BLaER1 treated with 17β-estradiol and CSF1 and Interleukin-3, amounts not matched to agents 10 nM and 100 nM (cell line): ENCODE measurements around the gene GNA12.
"Not testable (repeated sequence)": the region's sequence is repeated elsewhere in the genome, so short reads cannot be mapped to it uniquely, and the experiment has no call there.

Experiments
- H3K27ac ChIP-seq, 11 experiments: shearing (Covaris generic); formaldehyde crosslinking; 2 replicates each; pipeline ENCODE4 v1.8.1; 2022
- H3K27me3 ChIP-seq, 11 experiments: shearing (Covaris generic); formaldehyde crosslinking; 2 replicates each; pipeline ENCODE4 v1.8.1; 2022
- H3K36me3 ChIP-seq, 11 experiments: shearing (Covaris generic); formaldehyde crosslinking; 2 replicates each; pipeline ENCODE4 v1.8.1; 2022
- H3K4me1 ChIP-seq, 10 experiments: shearing (Covaris generic); formaldehyde crosslinking; 2 replicates each; pipeline ENCODE4 v1.8.1; 2022
- H3K4me2 ChIP-seq, 11 experiments: shearing (Covaris generic); formaldehyde crosslinking; 2 replicates each; pipeline ENCODE4 v1.8.1; 2022
- H3K4me3 ChIP-seq, 10 experiments: shearing (Covaris generic); formaldehyde crosslinking; 2 replicates each; pipeline ENCODE4 v1.8.1; 2022
- H3K9ac ChIP-seq, 11 experiments: shearing (Covaris generic); formaldehyde crosslinking; 2 replicates each; pipeline ENCODE4 v1.8.1; 2022
- H3K9me3 ChIP-seq, 11 experiments: shearing (Covaris generic); formaldehyde crosslinking; replicated peaks in 1 of 11; 2 replicates each; pipeline ENCODE4 v1.8.1; 2022
- H4K20me1 ChIP-seq, 11 experiments: shearing (Covaris generic); formaldehyde crosslinking; 2 replicates each; pipeline ENCODE4 v1.8.1; 2022
- Cebpa-rat ChIP-seq, 11 experiments: shearing (Covaris generic); IDR thresholded peaks; 2 replicates each; pipeline ENCODE4 v1.8.1; 2022

GNA12 gene

DNA sequence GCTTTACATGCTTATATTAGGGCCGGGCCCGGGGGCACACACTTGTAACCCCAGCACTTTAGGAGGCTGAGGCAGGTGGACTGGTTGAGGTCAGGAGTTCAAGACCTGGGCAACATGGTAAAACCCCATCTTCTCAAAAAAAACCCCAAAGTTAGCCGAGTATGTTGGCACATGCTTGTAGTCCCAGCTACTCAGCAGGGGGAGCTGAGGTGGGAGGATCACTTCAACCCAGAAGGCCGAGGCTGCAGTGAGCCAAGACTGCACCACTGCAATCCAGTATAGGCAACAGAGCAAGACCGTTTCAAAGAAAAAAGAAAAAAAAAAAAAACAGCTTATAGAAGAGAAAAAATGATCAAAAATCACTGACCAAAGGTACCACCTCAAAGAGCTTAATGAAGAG is 93.0 kb downstream of the GNA12 start:
- no peaks in the 10 kb centered on the region for H3K27me3 ChIP-seq
- H3K4me2 ChIP-seq, result peak overlapping the region in 3 of 11 experiments; percentile 1 to 13 (median 6); a peak in 2 of 22 replicates
- H3K4me1 ChIP-seq, result peaks cover 0 to 13% (median 0%) of the 10 kb centered on the region in 10 experiments; a peak in 5 of 20 replicates
- H3K4me3 ChIP-seq, result no peak overlapping the region
- peaks cover 9 to 52% (median 38%) of the 10 kb centered on the region in 11 experiments; a peak in 20 of 22 replicates for H3K36me3 ChIP-seq
- TF ChIP-seq Cebpa-rat (IDR thresholded peaks at IDR 0.05), result no peak
- 0 out of 22 replicates have a peak overlapping the region, but pooled peaks of 1 of the 11 experiments have one; percentile 9 for H3K27ac ChIP-seq
- peaks cover 12 to 63% (median 40%) of the 10 kb centered on the region in 11 experiments; a peak in 21 of 22 replicates for H3K9me3 ChIP-seq
- no peaks in the 10 kb centered on the region; a peak in 3 of 22 replicates for H4K20me1 ChIP-seq
- H3K9ac ChIP-seq, result no peak overlapping the region

DNA sequence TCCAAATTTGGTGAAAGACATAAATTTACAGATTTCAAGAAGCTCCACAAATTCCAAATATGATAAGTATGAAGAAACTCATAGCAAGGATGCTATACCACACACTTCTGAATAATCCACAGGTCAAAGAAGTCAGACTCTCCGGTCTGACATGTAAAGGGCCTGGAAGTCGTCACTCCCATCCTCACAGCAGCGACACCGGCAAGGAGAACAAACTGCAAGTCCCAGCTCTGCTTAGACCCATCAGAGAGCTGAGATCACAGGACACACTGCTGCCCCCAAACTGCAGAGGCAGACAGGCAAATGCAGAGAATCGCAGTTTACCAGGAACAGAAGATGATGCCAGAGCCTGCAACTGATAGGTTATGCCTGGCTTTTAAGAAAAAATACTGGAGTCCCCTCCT is 94.1 kb downstream of the GNA12 start:
- Histone ChIP-seq H3K27me3 (no peaks in the 10 kb centered on the region), H3K4me1 (peaks cover 0 to 13% (median 0%) of the 10 kb centered on the region in 10 experiments; a peak in 5 of 20 replicates), H3K4me3 (peak overlapping the region in 1 of 10 experiments; percentile 15; a peak in 1 of 20 replicates), H3K9me3 (peaks cover 2 to 62% (median 39%) of the 10 kb centered on the region in 11 experiments; a peak in 21 of 22 replicates), H3K9ac (no peak overlapping the region), H4K20me1 (no peaks in the 10 kb centered on the region; a peak in 3 of 22 replicates), H3K27ac (no peak overlapping the region), H3K4me2 (no peak overlapping the region), H3K36me3 (peaks cover 3 to 41% (median 28%) of the 10 kb centered on the region in 11 experiments; a peak in 20 of 22 replicates)
- no peak for TF ChIP-seq Cebpa-rat (IDR thresholded peaks at IDR 0.05)

GRCh38 chr7:2748684-2749083 is 95.4 kb downstream of the GNA12 start:
- not testable (repeated sequence) for H3K27me3 ChIP-seq, H3K4me3 ChIP-seq, H3K4me2 ChIP-seq, H3K9ac ChIP-seq, H3K27ac ChIP-seq, H4K20me1 ChIP-seq
- Histone ChIP-seq H3K9me3 (peaks cover 13 to 63% (median 50%) of the 10 kb centered on the region in 11 experiments), H3K36me3 (peaks cover 2 to 38% (median 25%) of the 10 kb centered on the region in 11 experiments; a peak in 19 of 22 replicates), H3K4me1 (peaks cover 0 to 13% (median 0%) of the 10 kb centered on the region in 10 experiments; a peak in 5 of 20 replicates)

GRCh38 chr7:2743523-2744185 is 100.5 kb downstream of the GNA12 start:
- peak overlapping the region in 1 of 10 experiments; percentile 4; a peak in 3 of 20 replicates for H3K4me3 ChIP-seq
- not testable (repeated sequence) for H4K20me1 ChIP-seq, H3K4me2 ChIP-seq, H3K27me3 ChIP-seq, H3K27ac ChIP-seq, H3K9ac ChIP-seq
- peaks cover 18 to 38% (median 30%) of the 10 kb centered on the region in 10 experiments for H3K4me1 ChIP-seq
- peaks cover 22 to 83% (median 51%) of the 10 kb centered on the region in 11 experiments for H3K9me3 ChIP-seq
- peaks cover 8 to 63% (median 31%) of the 10 kb centered on the region in 11 experiments; a peak in 21 of 22 replicates for H3K36me3 ChIP-seq

- no peak for TF ChIP-seq Cebpa-rat (IDR thresholded peaks at IDR 0.05)
- H3K9me3 ChIP-seq, result peaks cover 12 to 50% (median 21%) of the 10 kb centered on the region in 11 experiments
- H3K27me3 ChIP-seq, result peaks cover 0 to 13% (median 0%) of the 10 kb centered on the region in 11 experiments; a peak in 2 of 22 replicates
- peak overlapping the region in 2 of 10 experiments; percentile 8 to 39; a peak in 2 of 20 replicates for H3K4me3 ChIP-seq
- peaks cover 0 to 31% (median 0%) of the 10 kb centered on the region in 11 experiments; a peak in 7 of 22 replicates for H4K20me1 ChIP-seq
- peak overlapping the region in 9 of 11 experiments; percentile 2 to 90 (median 87); a peak in 14 of 22 replicates for H3K9ac ChIP-seq
- peaks cover 64 to 85% (median 77%) of the 10 kb centered on the region in 10 experiments for H3K4me1 ChIP-seq
- peaks cover 8 to 53% (median 30%) of the 10 kb centered on the region in 11 experiments; a peak in 21 of 22 replicates for H3K36me3 ChIP-seq
- H3K27ac ChIP-seq, result peak overlapping the region in 8 of 11 experiments; percentile 52 to 98 (median 95); a peak in 17 of 22 replicates
- H3K4me2 ChIP-seq, result peak overlapping the region; percentile 83 to 98 (median 94)
Measured at GRCh38 chr7:2738766-2739549, 105.2 kb downstream of the GNA12 start.

DNA sequence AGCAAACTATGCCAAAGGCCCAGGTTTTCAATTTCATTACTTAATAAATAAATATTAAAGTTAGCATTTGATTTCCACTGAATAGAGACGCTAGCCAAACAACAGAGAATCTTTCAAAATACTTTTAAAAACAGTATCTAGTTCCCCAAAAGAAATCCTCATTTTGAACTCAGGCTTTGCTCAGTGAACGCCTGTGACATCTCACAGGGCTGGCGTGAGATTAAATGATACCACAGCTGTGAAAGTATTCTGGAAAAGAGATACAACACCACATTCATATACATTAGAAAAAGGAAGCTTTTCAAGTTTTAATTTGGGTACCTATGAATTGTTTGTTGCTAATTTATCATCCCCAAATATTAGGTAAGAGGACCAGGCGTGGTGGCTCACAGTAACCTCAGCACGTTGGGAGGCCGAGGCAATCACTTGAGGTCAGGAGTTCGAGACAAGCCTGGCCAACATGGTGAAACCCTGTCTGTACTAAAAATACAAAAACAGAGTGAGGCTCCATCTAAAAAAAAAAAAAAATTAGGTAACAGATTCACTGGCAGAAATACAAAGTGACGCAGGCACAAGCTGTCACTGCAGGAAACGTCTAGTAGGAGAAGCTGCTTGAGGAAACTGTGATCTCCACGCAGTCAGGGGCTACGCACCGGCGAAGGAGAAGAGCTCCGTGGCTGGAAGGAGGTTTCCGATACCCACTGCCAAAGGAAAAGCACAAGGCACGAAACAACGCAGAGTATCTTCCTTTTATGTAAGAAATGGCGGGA is 106.2 kb downstream of the GNA12 start:
- peaks cover 2 to 43% (median 20%) of the 10 kb centered on the region in 11 experiments; a peak in 20 of 22 replicates for H3K36me3 ChIP-seq
- peak overlapping the region in 1 of 10 experiments; percentile 39; a peak in 3 of 20 replicates for H3K4me3 ChIP-seq
- peak overlapping the region; percentile 83 to 98 (median 94) for H3K4me2 ChIP-seq
- peaks cover 0 to 13% (median 0%) of the 10 kb centered on the region in 11 experiments; a peak in 2 of 22 replicates for H3K27me3 ChIP-seq
- H4K20me1 ChIP-seq, result peaks cover 0 to 31% (median 0%) of the 10 kb centered on the region in 11 experiments; a peak in 7 of 22 replicates
- peak overlapping the region in 9 of 11 experiments; percentile 21 to 98 (median 94); a peak in 18 of 22 replicates for H3K27ac ChIP-seq
- peaks cover 74 to 95% (median 87%) of the 10 kb centered on the region in 10 experiments for H3K4me1 ChIP-seq
- H3K9ac ChIP-seq, result peak overlapping the region in 9 of 11 experiments; percentile 42 to 90 (median 87); a peak in 18 of 22 replicates
- H3K9me3 ChIP-seq, result peaks cover 8 to 40% (median 18%) of the 10 kb centered on the region in 11 experiments
- peak in 1 of 11 experiments; percentile 65; a peak in 1 of 22 replicates for TF ChIP-seq Cebpa-rat (IDR thresholded peaks at IDR 0.05)

GRCh38 chr7:2737005-2737743 is 106.9 kb downstream of the GNA12 start:
- peaks cover 0 to 39% (median 12%) of the 10 kb centered on the region in 11 experiments; a peak in 17 of 22 replicates for H3K36me3 ChIP-seq

More at GRCh38 chr7:2737005-2737743, 106.9 kb downstream of the GNA12 start:
- peaks cover 0 to 31% (median 0%) of the 10 kb centered on the region in 11 experiments; a peak in 7 of 22 replicates for H4K20me1 ChIP-seq
- peak overlapping the region in 9 of 11 experiments; percentile 28 to 90 (median 87); a peak in 17 of 22 replicates for H3K9ac ChIP-seq
- peaks cover under 1 to 33% (median 14%) of the 10 kb centered on the region in 11 experiments; a peak in 21 of 22 replicates for H3K9me3 ChIP-seq
- peak overlapping the region in 8 of 11 experiments; percentile 52 to 98 (median 95); a peak in 16 of 22 replicates for H3K27ac ChIP-seq
- H3K4me1 ChIP-seq, result peaks cover 80 to 100% (median 95%) of the 10 kb centered on the region in 10 experiments
- H3K4me2 ChIP-seq, result peak overlapping the region; percentile 83 to 98 (median 94)
- peaks cover 0 to 13% (median 0%) of the 10 kb centered on the region in 11 experiments; a peak in 2 of 22 replicates for H3K27me3 ChIP-seq
- peak overlapping the region in 3 of 10 experiments; percentile 46 to 57 (median 56); a peak in 4 of 20 replicates for H3K4me3 ChIP-seq
